ENCODE results near the gene USP13.

DNA sequence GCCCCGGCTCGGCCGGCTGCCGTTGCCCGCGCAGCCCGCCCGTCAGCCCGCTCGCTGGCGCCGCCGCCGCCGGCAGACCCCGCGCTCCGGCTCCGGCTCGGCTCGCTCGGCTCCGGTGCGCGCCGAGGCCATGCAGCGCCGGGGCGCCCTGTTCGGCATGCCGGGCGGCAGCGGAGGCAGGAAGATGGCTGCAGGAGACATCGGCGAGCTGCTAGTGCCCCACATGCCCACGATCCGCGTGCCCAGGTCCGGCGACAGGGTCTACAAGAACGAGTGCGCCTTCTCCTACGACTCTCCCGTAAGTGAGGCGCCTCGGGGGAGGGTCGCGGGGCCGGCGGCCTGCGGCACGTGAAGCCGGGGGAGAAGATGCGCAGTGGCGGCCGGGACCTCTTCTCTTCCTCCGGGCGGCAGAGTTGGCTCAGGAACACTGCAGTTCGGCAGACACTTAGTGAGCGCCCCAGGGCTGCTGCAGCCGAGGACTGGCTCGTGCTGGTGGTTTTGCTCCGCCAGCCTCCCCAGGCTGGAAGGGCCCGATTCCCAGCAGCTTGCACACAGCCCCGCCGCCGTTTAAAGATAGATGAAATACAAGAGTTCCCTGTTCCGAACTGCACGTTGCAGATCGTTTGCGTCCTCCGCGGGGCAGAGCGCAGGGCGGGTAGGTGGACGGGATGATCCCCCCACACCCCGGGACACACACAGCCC lies 407 bp downstream of the USP13 start:
- TF ChIP-seq, protein P1, sequence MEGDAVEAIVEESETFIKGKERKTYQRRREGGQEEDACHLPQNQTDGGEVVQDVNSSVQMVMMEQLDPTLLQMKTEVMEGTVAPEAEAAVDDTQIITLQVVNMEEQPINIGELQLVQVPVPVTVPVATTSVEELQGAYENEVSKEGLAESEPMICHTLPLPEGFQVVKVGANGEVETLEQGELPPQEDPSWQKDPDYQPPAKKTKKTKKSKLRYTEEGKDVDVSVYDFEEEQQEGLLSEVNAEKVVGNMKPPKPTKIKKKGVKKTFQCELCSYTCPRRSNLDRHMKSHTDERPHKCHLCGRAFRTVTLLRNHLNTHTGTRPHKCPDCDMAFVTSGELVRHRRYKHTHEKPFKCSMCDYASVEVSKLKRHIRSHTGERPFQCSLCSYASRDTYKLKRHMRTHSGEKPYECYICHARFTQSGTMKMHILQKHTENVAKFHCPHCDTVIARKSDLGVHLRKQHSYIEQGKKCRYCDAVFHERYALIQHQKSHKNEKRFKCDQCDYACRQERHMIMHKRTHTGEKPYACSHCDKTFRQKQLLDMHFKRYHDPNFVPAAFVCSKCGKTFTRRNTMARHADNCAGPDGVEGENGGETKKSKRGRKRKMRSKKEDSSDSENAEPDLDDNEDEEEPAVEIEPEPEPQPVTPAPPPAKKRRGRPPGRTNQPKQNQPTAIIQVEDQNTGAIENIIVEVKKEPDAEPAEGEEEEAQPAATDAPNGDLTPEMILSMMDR (conservative IDR thresholded peaks at IDR 0.05; ENCODE audit: low read length) = no peak
- TF ChIP-seq EZH2phosphoT487 (IDR thresholded peaks at IDR 0.05; ENCODE audit: borderline replicate concordance) = no peak
